Stimulated activated CD8-positive, alpha-beta memory T cell treated with anti-CD3 and anti-CD28 coated beads, Interleukin-15, amount 100 ng/mL, for 48 hours (primary cell): ENCODE data around the gene ZNF423.

ENCODE experiments used
- DNase-seq, 2 donors: peaks; one replicate each; pipeline ENCODE4 v3.0.0-alpha.2; 2020; ENCODE audit warnings: low read depth in 2 of 2

ZNF423 gene

DNA sequence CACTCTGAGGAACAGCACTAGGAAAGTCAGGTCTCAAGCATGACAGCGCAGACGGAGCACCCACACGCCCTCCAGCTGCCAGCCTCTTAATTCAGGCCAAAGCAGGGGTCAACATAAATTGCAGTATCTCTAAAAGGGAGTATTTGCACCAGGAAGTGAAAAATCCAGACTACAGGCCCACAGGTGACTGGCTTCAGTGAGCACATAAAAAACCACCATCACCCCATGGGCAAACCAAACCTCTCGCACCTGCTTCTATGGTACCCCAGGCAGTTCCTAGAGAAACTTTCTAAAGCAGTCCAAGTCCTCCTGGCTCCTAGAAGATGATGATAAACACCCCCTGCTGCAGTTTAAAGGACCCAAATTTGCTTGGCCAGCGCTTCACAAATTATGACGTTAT lies 129.8 kb downstream of the ZNF423 start:
- no peak for DNase-seq

DNA sequence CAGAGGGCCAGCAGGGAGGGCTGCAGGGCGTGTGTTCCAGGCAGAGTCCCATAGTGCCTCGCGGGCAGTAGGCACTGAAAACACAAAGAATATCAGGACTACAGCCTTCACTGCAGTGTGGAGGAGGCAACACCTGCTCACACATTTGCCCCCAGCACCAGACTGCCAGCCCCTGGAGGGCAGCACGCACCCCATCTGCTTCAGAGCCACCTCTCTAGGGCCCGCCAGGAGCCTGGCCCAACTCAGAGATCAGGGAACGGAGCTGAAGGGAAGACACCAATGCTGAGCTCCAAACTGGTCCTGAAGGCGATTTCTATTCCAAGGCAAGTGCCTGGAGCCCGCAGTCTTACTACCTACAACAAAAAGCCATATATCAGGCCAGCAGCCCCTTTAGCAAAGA lies 130.3 kb downstream of the ZNF423 start:
- no peak for DNase-seq

DNA sequence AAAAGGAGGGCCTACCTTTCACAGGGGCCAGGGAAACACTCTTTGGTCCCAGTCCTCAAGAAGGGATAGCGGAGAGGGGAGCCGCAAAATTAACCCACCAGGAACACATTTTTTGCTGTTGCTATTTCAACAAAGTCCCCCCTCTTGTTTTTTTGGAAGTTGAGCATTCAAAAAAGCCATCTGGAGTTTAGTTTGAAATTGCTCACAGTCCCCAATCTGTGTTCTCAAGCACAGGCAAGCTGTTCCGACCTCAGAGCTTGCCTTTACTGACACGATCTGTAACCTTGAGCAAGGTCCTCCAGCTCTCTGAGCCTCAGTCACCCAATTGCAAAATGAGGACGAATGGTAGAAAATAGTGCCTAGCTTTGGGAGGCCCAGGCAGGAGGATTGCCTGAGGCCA lies 131.1 kb downstream of the ZNF423 start:
- DNase-seq, result no peak

DNA sequence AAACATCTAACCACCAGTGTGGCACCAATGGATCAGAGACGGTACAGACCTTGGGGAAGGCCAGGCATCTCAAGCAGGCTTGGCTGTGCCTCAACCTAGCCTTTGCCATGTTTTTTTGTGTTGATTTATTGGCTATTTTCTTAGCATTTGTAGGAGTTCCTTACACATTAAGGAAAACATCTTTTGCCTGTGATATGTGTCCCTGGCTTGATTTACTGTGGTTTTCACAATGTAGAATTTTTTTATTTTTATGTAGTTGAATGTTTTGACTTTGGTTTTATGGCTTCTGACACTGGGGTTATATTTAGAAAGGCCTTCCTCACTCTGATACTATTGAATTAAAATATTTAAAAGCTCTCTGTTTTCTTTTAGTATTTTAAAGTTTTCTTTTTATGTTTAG lies 132.6 kb downstream of the ZNF423 start:
- DNase-seq, result no peak

DNA sequence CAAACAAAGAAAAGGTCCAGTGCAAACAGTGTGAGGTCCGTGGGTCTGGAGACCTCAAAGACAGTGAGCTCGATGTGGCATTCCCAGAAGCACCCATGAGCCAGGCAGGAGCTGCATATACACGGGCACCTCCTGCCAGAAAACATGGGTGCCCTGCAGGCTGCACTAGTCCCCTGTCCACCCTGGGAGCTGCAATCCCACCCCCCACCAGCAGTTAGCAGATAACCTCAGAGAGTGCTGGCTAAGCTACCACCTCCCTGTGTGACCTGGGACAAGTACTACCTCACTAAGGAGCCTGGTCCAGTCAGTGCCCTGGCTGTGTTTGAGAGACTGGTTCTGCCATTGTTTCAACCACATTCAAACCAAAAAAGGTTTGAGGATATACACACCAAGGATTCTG lies 135.7 kb downstream of the ZNF423 start:
- no peak for DNase-seq

DNA sequence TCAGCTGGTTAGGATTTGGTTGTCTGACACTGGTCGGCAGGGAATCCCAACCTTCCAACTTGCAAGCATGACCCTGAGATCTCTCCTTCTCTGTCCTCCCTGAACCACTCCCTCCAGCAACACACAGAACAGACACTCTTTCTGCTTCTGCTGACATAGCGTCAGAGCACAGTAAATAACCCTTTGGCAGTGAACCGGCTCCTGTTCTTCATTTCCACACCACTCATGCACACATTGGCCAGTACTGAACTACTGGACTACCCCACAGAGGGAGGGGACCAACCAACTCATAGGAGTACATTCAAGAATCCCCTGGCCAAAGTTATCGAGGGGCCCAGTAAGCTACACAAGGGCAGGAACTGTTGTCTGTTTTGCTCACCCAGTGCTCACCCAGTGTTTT lies 138.2 kb downstream of the ZNF423 start:
- DNase-seq, result no peak

DNA sequence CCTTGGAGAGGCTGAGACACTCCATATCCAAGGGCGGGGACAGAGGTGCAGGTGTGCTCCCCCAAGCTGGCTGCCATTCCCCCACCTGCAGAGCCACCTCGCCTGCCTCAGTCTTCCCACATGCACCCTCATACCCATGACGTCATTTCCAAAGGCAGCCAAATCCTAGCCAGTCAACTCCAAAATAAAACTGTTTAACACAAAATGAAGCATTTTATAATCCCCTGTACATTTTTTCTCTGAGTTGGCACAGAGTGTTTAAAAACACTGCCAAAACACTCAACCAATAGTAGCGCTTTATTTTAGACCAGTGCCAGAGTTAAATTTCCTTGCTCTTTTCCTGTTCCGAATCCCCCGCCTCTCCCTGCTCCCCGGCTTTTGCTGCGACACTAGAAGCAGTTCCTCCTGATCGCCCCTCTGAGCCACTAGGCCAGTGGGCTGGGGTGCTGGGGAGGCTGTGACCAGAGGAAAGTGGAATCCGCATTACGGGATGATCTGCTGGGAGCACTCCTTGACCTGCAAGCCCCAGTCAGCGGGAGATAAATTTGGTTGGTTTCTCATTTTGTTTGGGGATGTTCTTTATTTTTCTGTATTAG lies 139.5 kb downstream of the ZNF423 start:
- DNase-seq, result no peak

DNA sequence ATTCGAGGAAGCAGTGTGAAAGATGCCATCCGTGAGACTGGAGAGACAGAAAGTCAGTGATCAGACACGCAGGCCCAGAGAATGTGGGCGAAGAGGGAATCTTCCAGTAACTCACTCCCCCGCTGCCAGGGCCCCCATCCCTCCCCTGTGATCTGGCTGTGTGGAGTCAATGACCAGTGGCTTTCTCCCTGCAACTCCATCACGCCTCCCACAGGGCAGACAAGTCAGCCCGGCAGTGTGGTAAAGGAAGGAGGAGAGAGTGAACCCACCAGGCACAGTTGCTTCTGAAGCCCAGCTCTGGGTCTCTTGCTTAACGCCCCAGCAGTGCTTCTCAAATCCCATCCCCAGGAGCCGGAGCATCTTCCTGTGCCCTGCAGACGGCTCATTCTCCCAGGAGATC lies 142.1 kb downstream of the ZNF423 start:
- no peak for DNase-seq

DNA sequence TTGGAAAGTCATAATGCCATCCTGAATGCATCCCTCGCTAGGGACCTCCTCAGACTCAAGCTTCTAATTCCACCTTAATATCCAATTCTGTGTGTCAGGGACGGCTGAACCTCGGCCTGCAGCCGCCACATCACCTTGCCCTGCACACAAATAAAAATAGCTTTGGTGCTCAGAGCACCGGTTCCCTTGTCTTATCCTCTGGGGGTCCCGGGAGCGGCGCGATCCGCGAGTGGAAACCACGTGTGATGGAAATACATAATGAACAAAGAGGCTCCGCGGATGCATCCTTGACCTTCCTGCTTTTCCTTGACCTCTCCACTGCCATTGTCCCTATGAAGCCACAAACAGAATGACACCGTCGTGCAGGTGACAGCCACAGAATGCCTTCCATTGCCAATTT lies 143.4 kb downstream of the ZNF423 start:
- DNase-seq, result no peak

DNA sequence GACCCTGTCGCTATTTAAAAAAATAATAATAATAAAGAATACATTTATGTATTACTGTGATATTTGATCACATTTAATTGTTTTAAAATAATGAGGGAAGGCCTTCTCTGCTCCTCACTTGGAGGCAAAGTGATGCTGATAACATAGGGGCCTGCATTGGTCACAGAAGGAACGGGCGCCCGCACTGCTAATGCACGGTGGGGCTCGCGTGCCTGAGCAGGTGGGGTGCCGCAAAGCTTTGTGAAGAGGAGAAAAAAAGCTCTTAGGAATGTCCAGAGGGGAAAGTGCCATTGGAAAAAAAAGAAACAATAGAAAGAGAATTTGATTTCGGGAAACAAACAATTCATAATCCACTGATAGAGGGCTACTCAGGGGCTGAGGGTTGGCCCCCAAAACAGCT lies 143.8 kb downstream of the ZNF423 start:
- DNase-seq, result no peak

DNA sequence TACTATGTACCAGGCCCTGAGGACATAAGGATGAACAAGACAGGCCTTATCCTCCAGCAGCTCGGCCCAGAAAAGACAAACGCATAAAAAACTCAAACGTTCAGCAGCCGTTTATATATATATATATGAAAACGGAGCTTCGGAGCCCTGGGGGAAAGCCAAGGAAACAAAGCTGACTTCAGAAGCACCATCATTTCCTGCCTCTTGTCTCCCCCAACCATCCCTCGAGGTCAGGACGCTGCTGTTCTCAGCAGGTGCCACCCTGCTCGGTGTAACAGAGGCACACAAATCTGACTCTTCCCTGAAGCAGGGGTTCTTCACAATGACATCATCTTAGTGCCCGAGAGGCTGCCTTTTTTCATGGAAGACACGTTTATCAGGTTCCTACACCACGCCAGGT lies 146.9 kb downstream of the ZNF423 start:
- no peak for DNase-seq

DNA sequence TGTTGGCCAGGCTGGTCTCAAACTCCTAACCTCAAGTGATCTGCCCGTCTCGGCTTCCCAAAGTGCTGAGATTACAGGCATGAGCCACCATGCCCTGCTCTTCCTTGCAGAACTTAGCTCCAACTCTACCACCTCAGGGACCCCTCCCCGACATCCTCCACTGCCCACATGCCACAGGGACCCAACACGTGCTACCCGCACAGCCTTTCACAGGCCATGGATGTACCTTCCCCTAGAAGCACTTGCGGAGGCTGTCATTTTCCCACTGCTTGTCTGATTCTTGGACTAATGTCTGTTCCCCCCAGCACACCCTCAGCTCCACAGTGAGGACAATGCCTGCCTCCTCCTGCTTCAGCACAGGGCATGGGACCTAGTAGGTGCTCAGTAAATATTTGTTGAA lies 147.4 kb downstream of the ZNF423 start:
- DNase-seq, result no peak

DNA sequence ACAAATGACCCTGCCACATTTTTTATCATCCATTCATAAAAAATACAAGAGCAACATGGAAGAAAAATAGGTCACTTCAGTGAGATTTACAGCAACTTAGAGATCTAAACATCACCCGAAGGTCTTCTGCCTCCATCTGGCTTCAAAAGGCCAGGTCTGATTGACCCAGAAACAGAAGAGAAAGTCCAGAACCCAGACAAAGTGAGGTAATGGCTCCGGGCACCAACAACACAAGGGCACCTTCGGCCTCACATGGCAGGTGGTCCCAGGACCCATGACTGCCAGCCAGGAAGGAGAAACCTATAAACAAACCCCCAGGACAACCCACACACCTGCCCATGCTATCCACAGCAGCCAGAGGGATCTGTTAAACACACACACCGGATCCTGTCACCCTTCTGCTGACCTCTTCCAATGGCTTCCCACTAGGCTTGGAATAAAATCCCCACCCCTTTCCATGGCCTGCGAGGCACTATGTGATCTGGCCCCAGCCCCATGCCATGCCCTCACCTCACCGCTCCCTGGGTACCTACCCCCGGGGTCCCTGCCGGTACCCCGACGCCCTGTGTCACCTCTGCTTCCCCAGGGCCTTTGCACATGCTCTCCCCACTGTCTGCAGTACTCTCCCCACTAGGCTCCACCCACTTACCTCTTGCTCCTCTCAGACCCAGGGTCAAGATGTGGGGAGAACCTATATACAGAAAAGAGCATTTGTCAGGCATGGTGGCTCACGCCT lies 149.1 kb downstream of the ZNF423 start:
- no peak for DNase-seq

DNA sequence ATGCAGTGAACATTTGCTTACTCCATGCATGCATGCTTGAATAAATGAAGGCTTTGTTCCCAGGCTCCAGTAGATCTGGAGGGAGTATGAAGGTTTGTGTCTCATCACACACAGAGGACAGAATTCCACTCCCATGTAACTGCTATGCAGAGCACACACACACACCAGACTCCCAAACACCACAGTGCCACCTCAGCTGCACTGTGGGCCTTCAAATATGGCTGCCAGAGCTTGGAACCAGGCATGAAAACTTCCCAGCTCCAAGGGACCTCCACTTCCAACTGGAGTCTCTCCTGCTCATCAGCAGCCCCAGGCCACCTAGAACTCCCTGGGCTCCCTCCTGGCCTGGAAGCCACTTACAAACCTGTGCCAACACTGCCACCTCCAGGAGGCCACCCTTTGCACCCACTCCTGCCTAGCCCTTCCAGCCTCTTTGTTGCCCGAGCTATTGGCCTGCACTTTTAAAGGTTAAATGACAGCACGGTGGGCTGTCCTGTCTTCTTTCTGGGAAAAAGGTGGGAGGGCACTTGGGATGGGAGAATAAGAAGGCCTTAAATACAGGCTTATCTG lies 151.2 kb downstream of the ZNF423 start:
- DNase-seq, result no peak

DNA sequence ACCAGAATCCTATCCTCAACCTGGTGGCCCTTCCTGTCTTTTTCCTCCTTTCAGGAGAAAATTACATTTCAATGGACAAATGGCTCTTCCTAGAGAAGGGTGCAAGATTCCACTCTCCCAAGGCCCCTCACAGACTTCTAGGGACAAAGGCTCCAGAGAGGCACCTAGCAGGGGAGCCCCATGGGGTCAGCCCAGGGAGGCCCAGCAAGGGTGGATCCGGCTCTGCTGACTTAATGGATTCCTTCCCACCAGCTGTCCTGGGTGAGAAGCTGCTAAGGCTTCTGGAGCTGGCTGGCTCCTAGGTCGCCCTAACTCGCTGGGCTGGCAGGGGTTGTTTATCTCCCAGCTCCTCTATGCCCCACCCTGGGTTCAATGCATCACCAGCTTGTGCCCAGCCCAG lies 152.4 kb downstream of the ZNF423 start:
- no peak for DNase-seq

DNA sequence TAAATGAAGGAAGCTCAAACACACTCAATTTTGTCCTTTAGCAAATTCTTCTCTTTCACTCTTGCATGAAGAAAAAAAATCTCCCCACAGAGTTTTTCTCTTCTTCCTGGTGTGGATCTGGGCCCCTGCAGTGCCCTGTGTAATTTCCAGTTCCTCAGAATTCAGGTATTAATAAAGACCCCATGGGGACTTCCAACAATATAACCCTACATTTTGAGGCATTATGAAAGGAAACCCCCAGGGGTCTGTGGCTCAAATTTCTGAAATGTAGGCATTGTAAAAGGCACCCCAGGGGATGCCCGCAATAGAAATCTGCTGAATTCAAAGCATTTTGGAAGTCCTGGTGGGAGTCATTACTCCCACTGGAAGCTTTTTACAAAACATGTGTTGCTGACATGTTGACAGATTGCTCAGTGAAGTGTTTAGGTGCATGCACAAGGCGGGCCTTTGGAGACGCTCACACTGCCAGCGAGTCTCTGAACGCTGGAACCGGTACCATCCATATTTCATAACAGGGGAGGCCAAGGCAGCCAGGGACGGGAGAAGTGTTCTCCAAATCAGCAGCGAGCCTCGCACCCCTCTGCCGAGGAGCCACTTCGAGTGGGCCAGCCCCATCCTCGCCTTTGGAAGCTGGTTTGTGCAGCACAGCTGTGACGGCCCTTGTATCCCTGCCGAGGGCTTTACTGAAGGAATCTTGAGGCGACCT lies 154.0 kb downstream of the ZNF423 start:
- DNase-seq, result no peak

DNA sequence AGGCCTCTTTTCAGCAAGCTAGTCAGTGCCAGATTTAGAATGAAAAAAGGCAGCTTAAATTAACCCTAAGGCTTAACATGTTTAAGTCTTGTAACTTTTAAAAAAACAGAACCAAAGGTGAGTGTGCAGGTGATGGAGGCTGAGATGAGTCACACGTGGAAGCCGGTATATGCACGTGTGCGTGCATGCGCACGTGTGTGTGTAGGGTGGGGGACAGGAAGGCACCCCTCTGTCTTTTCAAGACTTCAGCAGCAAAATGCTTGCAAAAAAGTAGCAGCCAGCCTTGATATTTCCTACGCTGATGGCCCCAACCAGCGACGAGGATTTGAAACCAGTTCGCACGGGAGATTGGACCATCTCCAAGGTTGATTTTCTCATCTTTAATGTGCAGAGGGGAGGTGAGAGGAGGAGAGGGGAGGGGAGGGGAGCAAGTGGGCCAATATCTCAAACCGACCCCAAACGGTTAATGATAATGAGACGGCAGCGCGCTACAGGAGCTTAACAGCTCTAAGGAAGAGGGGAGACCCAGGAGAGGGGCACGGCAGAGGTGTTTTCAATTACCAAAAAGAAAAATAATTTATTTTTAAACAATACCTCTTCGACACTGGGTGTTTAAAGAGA lies 154.7 kb downstream of the ZNF423 start:
- DNase-seq, result no peak

DNA sequence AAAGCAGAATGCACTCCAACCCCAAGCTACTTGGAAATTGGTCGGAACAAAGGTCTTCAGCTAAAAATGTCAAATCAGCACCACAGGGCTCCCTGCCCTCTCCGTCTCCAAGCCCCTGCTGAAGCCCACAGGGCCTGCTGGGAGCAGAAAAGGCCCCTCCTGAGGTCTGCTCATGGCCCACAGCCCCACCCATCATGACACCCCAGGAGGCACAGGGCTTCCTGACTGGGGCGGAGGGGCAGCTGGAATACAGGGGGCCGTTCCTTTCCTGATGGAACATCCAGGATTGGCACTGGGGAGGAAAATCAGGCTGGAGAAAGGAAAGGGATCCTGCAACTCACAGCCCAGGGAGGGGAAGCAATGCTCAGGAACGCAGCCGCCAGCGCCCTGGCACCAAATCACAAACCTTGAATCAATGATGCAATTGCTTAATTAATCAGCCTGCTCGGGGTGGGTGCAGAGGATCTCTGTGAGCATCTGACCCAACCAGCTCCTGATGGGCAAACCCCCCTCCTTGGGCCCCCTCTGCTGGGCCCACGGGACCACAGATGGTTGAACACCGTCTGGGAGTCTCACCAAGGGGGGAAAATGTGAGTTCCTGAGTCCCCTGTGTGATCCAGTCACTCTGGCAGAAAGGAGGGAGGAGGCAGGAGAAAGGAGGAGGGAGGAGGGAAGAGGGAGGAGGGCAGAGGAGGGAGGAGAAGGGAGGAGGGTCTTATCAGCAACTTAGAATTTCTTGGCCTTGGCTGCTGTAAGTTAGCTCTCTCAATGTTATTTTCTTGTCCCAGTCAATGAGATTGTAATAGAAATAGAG lies 155.5 kb downstream of the ZNF423 start:
- DNase-seq, result no peak

DNA sequence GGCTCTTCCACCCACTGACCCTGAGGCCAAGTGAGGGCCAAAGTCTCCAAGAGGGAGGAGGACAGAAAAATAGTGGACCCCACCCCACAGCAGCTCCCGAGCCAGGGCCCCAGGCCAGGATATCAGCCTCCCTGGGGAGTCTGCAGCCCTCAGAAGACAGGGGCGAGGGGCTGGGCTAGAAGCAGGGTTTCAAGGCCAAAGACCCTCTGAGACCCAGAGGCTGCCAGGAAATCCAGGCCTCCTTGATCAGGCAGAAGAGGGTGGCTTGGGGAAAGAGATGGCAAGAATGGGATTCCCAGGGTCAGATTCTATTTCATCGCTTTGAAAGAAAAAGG lies 156.1 kb downstream of the ZNF423 start:
- DNase-seq, result no peak

DNA sequence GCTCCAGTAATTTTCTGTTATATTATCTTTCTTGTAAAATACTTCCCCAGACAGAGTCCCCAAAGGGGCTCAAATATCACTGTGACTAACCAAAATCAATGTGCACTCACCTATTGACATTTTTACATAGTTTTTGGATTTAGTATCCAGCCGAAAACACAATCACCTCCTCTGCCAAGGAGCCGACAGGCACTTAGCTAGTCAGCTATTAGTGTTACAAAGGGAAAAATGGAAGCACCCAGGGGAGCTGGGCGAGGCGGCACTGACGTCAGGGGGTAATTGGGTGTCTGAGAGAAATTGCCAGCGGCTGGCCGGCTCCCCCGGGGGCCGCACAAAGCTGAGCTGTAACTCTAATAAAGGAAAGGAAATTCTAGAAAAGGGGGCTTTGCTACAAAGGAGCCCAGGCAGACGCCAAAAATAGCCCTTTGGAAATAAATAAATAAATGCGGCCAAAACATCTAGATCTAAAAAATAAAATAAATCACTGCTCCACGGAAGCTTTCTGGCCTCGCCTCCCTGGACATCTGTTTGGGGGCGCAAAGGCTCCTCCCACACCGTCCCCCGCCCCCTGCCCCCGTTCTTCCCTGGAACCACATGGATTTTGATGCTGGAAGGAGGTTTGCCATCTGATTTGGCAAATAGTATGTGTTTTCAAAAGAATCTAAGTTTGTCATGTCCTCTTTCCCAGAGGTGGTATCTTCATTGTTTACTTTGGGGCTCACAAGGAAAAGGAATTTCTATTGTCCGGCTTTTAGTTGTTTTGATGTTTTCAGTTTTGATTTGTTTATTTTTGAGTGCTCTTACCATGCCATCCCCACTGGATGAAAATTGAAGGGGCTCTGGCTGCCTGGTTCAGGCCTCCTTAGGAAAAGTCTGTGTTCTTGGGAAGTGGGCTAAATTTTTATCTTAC lies 156.7 kb downstream of the ZNF423 start:
- no peak for DNase-seq

DNA sequence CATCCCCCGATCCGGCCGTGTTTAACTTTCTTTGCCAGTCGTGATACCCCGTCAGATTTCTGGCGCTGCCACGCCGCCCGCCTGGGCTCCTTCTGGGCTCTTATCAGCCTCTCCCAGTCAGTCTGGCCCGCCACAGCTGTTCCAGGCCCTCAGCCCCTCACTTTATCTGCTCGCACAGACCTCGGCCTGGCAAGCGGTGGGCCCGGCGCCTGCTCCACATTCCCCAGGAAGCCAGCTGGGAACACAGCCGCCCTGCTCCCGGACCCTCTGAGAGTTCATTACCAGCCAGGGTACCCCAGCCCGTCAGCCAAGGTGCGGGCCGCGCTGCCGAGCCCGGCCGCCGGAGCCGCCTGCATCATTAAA lies 157.5 kb downstream of the ZNF423 start:
- no peak for DNase-seq
